K562 (cell line): ENCODE measurements around the gene RSPH9.

Source experiments
- CHD2 ChIP-seq: IDR thresholded peaks from 2 replicates; pipeline ENCODE4 v1.6.1; 2011; ENCODE audit warnings: low read depth, low read length
- COPS2 ChIP-seq: fragments of 450-650 bp; conservative IDR thresholded peaks from 2 replicates; pipeline ENCODE4 v1.6.1; 2016; ENCODE audit warnings: mild to moderate bottlenecking, moderate library complexity
- CTCF ChIP-seq, 3 experiments: IDR thresholded peaks in 2 of 3; conservative IDR thresholded peaks in 1 of 3; 2 replicates each; pipeline ENCODE4 v1.5.1; 2011 to 2012; ENCODE audit warnings: low read length in 3 of 3, mild to moderate bottlenecking in 3 of 3, control low read depth in 2 of 3, improper control_type of control experiment in 1 of 3, inconsistent platforms in 1 of 3, low read depth in 1 of 3, mixed read lengths in 1 of 3, moderate library complexity in 1 of 3; ENCODE audit not compliant: insufficient read depth in 2 of 3
- LCOR ChIP-seq: sonication (generic); formaldehyde crosslinking; IDR thresholded peaks from 2 replicates; pipeline ENCODE4 v1.8.0; 2022; ENCODE audit warnings: mild to moderate bottlenecking, missing genetic modification reagents
- MITF ChIP-seq: IDR thresholded peaks from 2 replicates; pipeline ENCODE4 v1.6.1; 2014; ENCODE audit warnings: antibody characterized with exemption
- PHF8 ChIP-seq: fragments of 200-600 bp; sonication (generic); IDR thresholded peaks from 2 replicates; pipeline ENCODE4 v1.6.1; 2012; ENCODE audit warnings: mixed run types, mild to moderate bottlenecking, inconsistent platforms, low read length, moderate library complexity, borderline replicate concordance
- POLR2A ChIP-seq: fragments of 450-650 bp; conservative IDR thresholded peaks from 2 replicates; pipeline ENCODE4 v1.6.1; 2016
- SIN3B ChIP-seq: fragments of 450-650 bp; IDR thresholded peaks from 2 replicates; pipeline ENCODE4 v1.6.1; 2017; ENCODE audit warnings: low read depth, mild to moderate bottlenecking, moderate library complexity
- SMARCA4 ChIP-seq: fragments of 450-650 bp; IDR thresholded peaks from 2 replicates; pipeline ENCODE4 v1.6.1; 2016
- ZBTB34 ChIP-seq: fragments of 250-450 bp; sonication (Bioruptor Pico); IDR thresholded peaks from 2 replicates; pipeline ENCODE4 v1.8.0; 2021; ENCODE audit warnings: mild to moderate bottlenecking, moderate library complexity
- ZFX ChIP-seq: sonication (generic); formaldehyde crosslinking; IDR thresholded peaks from 2 replicates; pipeline ENCODE4 v1.8.0; 2022; ENCODE audit warnings: mild to moderate bottlenecking, missing genetic modification reagents, moderate library complexity

GRCh38 chr6:43606019-43606418 lies 38.8 kb upstream of the RSPH9 start:
- TF ChIP-seq CTCF (IDR thresholded peaks at IDR 0.05 in 2 of 3, conservative IDR thresholded peaks at IDR 0.05 in 1 of 3; ENCODE audit: insufficient read depth in 2 of 3, low read depth in 1 of 3, low read length in 3 of 3) (no peak), MITF (no peak), POLR2A (no peak), COPS2 (no peak), ZBTB34 (CRISPR knock-in tag) (no peak), SIN3B (no peak), CHD2 (no peak), PHF8 (no peak), SMARCA4 (no peak), LCOR (CRISPR knock-in tag) (no peak), ZFX (CRISPR knock-in tag) (no peak)
